Measurements from ENCODE around the gene ANKRD13D.

Gene ANKRD13D

DNA sequence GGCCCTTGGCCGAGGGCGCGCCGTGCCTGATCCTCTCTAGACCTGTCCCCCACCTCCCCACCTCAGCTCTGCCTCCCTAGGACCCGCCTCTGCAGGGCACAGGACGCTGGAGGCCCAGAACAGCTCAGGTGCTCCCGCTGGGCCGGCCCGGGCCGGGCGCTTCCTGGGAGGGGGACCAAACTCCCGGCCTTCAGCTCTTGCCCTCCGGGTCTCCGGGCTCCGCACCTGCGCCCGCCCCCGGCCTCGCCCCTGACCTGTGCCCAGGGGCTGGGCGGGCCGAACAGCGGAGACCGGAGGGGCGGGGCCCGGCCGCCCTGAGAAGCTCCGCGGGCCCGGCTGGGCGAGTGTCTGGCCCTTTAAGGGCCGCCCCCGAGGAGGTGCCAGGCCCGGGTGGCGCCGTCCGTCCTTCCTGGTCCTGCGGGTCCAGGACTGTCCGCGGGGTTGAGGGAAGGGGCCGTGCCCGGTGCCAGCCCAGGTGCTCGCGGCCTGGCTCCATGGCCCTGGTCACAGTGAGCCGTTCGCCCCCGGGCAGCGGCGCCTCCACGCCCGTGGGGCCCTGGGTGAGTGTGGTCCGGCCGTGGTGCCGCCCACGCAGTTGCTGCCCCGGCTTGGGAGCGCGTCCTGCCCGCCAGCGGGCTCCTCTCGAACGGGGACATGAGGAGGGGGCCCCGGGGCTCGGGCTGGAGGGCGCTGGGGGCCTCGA is 14.2 kb downstream of the ANKRD13D start, which contains the start of gene SSH3:
Gene SSH3 (plus strand): TSS at position 399 of the 703 bp plus-strand sequence. CDS start 96 bp downstream, at position 495.
- peak; percentile 42 for DNase-seq (ENCODE audit: low spot score)

DNA sequence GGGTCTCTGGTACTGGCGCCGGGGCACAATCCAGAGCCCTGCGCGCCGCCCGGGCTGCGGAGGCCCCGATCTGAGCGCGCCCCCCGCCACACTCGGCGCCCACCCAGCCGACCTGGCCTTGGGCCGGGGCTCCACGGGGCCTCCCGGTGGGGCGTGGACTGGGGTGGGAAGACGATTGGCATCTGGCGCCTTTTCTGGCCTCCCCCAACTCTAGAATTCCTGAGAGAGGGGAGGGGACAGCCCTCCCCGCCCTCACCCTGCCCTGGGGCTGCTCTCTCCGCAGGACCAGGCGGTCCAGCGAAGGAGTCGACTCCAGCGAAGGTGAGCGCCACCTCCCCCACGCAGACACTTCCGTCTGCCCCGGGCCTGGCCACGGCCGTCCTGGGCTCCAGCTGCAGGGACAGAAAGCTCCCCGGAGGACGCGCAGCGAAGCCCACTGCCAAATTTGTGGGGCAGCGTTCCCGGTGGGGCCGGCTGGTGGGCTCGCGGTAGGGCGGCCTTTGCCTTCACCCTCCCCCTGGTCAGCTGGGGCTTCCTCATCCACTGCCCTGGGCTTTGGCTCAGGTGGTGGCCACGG is 14.8 kb downstream of the ANKRD13D start:
- DNase-seq (ENCODE audit: low spot score), result no peak

DNA sequence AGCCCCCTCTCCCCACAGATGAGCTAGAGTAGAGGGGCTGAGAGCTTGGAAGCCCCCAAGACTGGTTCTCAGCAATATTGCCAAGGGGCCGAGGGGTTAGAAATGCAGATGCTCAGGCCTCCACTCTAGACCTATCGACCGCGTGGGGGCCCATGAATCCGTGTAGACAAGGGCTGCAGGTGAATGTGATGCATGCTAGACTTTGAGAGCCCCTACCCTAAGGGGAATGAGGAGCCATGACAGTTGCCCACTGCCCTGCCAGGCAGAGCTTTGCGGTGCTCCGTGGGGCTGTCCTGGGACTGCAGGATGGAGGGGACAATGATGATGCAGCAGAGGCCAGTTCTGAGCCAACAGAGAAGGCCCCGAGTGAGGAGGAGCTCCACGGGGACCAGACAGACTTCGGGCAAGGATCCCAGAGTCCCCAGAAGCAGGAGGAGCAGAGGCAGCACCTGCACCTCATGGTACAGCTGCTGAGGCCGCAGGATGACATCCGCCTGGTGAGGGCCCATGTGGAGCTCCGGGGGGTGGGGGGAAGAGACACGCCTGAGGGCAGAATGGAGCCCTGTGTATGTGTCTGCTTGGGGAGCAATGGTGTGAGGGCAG is 15.5 kb downstream of the ANKRD13D start:
- DNase-seq (ENCODE audit: low spot score), result no peak

DNA sequence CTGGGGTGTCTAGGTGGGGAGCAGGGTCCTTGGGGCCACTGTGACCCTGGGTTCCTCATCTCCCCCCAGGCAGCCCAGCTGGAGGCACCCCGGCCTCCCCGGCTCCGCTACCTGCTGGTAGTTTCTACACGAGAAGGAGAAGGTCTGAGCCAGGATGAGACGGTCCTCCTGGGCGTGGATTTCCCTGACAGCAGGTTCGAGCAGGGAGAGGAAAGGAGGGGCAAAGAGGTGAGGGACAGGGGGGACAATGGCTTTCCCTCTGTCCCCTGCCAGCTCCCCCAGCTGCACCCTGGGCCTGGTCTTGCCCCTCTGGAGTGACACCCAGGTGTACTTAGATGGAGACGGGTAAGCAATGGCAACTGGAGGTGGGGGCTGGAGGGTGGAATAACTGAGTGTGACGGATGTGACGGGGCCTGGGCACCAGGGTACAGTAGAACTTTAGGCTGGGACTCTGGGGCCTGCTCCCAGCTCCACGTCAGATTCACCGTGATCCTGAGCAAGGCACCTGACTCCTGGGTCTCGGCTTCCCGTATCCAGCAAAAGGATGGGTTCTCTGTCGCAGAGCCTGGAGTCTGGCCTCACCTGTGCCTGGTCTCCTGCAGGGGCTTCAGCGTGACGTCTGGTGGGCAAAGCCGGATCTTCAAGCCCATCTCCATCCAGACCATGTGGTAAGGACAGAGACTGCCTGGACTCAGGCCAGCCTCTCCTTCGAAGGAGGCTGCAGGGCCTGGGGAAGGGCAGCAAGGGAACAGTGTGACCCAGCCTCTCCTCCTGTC is 17.9 kb downstream of the ANKRD13D start:
- no peak for DNase-seq (ENCODE audit: low spot score)

DNA sequence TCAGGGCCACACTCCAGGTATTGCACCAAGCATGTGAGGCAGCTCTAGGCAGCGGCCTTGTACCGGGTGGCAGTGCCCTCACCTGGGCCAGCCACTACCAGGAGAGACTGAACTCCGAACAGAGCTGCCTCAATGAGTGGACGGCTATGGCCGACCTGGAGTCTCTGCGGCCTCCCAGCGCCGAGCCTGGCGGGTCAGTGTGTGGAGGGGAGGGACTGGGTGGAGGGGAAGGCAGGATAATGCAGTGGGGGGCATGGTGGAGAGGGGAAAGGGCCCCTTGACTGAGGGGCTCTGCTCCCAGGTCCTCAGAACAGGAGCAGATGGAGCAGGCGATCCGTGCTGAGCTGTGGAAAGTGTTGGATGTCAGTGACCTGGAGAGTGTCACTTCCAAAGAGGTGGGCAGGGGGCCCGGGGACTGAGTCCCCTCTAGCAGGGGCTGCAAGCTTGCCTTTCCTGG is 18.5 kb downstream of the ANKRD13D start:
- no peak for DNase-seq (ENCODE audit: low spot score)

DNA sequence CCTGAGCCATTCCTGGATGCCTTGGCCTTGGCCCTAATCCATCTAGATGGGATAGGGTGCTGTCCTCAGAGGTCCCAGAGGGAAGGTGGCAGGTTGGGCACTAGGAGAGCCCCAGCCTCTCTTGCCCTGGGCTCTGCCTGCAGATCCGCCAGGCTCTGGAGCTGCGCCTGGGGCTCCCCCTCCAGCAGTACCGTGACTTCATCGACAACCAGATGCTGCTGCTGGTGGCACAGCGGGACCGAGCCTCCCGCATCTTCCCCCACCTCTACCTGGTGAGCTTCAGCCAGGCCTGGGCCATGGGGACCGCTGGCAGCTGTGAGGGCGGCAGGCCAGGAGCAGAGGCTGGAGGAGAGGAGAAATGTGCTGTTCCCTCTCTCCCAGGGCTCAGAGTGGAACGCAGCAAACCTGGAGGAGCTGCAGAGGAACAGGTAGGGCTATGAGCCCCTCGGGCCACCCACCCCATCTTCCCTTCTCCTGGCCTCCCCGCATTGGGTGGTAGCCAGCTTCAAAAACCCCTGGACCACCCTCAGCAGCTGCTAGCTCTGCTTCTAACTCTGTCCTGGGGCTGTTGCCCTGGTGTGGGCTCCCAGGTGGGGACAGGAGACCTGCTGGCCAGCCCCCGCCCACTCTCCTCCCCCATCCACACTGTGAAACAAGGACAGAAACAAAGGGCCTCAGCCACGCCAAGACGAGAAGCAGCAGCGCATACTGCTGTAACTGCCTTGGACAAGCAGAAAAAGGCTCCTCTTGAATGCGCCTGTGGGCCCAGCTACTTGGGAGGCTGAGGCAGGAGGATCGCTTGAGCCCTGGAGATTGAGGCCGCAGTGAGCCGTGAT is 19.1 kb downstream of the ANKRD13D start:
- no peak for DNase-seq (ENCODE audit: low spot score)

DNA sequence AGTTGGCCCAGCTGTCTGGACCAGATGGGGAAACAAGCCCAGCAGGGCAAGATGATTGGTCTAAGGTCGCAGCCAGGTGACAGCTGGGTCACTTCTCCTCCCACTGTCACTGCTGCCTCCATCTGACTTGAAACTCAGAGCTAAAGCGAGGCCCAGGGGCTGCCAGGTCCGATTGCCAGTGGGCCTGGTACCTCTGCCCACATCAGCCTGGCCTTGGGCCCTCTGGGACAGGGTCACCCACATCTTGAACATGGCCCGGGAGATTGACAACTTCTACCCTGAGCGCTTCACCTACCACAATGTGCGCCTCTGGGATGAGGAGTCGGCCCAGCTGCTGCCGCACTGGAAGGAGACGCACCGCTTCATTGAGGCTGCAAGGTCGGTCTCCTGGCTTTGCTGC is 20.1 kb downstream of the ANKRD13D start:
- DNase-seq (ENCODE audit: low spot score), result no peak

DNA sequence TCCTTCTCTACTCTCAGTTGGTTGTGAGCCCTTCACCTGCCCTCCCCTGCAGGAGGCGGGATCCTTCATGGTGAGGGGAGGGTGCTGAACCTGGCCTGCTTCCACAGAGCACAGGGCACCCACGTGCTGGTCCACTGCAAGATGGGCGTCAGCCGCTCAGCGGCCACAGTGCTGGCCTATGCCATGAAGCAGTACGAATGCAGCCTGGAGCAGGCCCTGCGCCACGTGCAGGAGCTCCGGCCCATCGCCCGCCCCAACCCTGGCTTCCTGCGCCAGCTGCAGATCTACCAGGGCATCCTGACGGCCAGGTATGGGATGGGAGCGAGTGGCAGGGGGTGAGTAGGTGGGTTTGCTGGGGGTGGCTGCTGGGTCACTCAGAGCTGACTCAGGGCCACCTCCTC is 20.6 kb downstream of the ANKRD13D start:
- DNase-seq (ENCODE audit: low spot score), result no peak

DNA sequence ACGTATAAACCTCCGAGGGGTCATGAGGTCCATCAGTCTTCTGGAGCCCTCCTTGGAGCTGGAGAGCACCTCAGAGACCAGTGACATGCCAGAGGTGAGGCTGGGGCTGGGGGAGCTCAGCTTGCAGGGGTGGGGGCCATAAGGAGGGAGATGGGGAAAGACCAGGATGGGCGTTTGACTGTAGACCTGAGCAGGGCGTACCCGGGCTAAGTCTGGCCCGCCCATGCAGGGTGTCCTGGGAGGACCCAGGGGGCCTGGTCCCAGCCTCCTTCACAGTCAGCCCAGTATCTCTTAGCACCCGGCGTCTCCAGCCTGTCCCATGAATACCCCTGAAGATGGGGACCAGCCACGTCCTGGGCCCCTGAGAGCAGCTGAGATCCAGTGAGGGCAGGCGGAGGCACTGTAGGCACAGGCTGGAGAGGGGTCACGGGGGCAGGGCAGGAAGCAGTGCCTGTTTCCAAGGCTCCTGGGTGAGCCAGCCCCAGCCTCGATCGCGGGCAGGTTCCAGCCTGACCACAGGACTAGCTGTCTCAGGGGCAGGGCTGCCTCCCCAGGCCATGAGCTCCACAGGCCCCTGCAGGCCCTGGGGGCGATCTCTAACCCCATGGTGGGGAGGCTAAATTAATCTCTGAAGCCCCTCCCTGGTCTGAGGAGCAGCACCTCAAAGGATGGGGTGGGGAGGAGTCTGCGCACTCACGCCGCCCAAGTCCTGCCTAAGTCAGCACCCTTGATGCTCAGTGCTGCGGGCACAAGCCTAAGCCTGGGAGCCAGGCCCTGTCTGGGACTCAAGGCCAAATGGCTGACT is 21.3 kb downstream of the ANKRD13D start:
- DNase-seq (ENCODE audit: low spot score), result no peak

DNA sequence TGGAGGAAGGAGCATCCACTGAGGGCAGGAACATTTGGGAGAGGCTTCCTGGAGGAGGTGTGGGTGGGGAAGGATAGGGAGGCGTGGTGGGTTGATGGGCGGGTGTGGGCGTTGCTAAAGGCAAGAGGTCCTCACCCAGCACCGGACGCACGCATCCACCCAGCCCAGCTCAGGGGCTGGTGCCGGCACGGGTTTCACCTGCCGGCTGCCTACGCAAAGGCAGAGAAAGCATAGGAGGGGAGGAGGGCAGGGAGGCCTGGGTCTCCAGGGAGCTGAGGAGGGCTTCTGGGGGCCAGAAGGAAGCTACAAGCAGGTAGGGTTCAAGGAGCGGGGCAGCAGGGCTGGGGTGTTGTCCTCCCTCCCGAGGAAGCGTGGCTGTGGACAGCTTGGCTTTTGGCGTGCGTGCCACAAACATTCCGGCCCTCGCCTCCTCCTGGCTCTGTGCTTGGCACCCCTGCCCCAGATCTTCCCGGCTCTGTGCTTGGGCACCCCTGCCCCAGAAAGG is 22.0 kb downstream of the ANKRD13D start:
- DNase-seq (ENCODE audit: low spot score), result no peak

DNA sequence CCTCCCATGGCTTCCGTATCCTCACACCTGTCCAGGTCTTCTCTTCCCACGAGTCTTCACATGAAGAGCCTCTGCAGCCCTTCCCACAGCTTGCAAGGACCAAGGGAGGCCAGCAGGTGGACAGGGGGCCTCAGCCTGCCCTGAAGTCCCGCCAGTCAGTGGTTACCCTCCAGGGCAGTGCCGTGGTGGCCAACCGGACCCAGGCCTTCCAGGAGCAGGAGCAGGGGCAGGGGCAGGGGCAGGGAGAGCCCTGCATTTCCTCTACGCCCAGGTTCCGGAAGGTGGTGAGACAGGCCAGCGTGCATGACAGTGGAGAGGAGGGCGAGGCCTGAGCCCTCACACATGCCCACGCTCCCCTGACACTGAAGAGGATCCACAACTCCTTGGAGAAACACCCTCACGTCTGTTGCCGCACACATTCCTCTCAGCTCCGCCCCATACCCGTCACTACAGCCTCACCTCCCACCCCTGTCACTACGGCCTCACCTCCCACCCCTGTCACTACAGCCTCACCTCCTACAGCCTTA is 22.5 kb downstream of the ANKRD13D start:
- no peak for DNase-seq (ENCODE audit: low spot score)

DNA sequence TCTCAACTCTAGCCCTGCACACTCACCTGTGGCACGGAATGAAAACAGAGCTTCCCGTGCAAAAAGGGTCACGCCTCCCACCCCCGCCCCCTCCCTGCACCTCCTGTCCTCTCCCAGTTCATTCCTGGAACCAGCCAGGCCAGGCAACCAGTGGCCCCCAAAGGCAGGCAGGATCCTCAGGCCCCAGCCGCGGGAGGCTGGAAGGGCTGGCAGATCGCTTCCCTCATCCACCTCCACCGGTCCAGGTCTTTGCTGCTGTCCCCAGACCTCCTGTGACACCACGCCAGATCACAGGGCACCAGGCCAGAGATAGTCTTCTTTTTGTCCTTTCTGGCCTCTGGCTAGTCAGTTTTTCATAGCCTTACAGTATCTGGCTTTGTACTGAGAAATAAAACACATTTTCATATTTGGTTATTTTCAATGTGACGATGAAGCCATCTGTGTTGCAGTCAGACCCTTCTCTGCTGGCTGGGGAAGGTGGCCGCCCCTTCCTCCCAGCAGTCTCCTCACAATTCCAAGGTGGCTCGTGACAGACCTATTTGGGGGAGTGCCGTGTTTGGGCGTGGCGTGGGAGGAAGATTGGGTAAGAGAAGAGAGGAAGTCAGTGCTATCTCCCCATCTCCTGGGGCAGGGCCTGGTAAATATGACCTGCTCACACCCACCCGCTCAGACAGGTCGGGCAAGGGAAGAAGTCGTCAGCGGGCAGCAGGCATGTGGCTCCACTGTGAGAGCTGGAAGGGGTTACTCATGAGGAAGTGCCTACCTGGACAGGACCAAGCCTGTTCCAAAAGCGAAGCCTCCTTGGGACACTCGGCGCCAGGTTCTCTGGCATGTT is 23.3 kb downstream of the ANKRD13D start:
- DNase-seq (ENCODE audit: low spot score), result peak; percentile 55

DNA sequence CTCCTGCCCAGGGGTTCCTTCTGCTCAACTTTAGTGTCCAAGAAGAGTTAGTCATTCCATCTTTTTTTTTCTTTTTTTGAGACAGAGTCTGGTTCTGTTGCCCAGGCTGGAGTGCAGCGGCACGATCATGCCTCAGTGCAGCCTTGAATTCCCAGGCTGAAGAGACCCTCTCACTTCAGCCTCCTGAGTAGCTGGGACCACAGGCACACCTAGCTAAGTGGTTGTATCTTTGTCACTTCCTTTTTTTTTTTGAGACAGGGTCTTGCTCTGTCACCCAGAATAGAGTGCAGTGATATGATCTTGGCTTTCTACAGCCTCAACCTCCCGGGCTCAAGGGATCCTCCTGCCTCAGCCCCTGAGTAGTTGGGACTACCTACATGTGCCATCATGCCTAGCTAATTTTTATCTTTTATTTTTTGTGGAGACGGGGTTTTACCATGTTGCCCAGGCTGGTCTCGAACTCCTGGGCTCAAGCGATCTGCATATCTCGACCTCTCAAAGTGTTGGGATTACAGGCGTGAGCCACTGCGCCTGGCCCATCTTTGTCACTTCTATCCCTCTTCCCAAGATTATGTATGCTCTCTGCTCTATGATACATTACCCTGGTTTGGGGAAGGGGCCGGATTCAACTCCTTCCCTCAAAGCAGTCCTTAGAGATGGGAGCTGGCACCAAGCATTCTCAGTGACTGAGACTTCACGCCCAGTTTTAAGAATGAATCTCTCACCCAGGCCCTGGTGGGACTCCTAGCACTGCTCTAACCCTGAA is 24.2 kb downstream of the ANKRD13D start:
- DNase-seq (ENCODE audit: low spot score), result no peak

DNA sequence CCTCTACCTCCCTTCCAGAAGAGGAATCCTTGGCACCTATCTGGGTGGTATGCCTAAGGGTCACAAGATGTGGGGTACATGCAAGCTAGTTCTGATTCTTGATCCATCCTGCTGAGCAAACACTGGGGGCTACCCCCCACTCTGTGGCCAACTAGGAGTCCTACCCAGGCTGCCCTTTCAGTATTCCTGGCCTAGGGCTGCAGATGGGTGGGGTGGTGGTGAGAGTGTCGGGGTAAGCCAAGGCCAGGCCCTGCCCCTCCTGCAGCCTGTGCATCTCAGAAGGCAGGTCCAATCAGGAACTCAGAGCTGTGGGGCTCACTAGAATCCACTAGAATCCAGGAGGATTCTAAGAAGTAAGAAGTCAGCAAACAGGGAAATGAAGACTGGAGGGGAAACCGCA is 25.1 kb downstream of the ANKRD13D start:
- DNase-seq (ENCODE audit: low spot score), result no peak

DNA sequence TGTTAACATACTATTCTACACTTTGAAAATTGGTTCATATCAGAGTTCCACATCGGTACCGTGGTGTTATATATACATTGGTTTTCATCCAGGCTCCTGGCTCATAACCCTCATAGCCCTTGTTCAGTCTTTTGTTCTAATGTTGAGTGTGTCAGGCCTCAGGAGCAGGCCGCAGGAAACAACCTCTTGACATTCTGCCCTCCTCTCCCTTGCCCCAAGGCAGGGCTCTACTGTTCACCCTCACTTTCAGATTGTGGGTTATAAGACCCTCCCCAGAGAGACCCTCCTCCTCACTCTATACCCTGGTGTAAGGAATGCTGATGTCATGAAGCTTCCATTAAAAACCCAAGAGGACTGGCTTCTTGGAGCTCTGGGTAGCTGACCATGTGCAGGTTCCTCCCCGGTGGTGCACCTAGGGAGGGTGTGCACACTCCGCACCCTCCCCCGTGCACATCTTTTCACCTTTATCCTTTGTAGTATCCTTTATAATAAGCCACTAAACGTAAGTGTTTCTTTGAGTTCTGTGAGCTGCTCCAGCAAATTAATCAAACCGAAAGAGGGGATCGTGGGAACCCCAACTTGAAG is 26.3 kb downstream of the ANKRD13D start:
- DNase-seq (ENCODE audit: low spot score), result no peak

DNA sequence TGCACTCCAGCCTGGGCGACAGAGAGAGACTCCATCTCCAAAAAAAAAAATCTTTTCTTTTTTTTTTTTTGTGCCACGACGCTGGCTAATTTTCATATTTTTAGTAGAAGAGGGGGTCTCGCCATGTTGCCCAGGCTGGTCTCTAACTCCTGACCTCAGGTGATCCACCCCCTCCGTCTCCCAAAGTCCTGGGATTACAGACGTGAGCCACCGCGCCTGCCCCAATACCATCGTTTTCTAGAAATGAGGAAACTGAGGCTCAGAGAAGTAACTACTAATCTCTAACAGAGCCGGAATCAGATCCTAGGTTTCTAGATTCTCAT is 27.7 kb downstream of the ANKRD13D start:
- DNase-seq (ENCODE audit: low spot score), result no peak

DNA sequence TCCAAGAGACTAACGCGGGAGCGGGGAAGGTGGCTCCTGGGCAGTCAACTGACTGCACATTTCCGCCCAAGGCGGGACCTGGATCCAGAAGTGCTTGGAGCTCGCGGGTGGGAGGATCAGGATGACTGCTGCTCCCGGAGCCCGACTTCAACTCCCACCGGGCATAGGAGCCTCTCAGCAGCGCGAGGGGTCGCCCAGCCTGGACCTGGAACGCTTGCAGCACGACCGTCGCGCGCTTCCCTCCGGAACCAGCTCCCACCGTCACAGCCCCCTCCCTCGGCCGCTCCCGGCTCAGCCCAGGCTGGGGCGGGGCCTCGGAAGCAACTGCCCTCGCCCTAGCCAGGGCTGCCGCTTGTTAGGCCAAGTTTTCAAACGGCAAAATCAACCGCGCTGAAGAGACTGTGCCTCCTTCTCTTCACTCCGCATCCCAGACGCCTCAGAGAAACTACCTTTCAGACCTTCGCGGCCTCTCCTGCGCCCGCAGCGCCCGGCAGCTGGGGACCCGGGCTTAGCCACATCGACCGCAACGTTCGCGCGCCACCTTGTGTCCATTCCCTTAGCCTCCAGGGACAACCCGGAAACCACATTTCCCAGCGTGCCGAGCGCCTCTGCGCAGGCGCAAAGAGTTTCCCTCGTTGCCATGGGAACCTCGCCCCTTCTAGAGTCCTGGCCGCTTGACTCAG is 28.2 kb downstream of the ANKRD13D start:
- DNase-seq (ENCODE audit: low spot score), result peak; percentile 99
